HEK293 (cell line): ENCODE results near the gene OGDHL.

Experiments
- CTCF ChIA-PET: fragments of 350-600 bp; formaldehyde crosslinking; extraction: SDS; loops from one replicate; lab custom pipeline; 2021; ENCODE audit warnings: antibody characterized with exemption; lab: Yijun Ruan, JAX
- POLR2A ChIA-PET: fragments of 300-600 bp; formaldehyde crosslinking; extraction: SDS; loops from one replicate; lab custom pipeline; 2020; ENCODE audit warnings: antibody characterized with exemption, inconsistent platforms; lab: Yijun Ruan, JAX
- H3K27ac ChIP-seq: fragments of 200-500 bp; sonication (Bioruptor generic); 2 replicates; pipeline ENCODE4 v1.5.1; 2014; ENCODE audit warnings: low read depth, low read length, control low read depth, inconsistent platforms; ENCODE audit errors: extremely low read depth
- H3K36me3 ChIP-seq, 2 experiments: fragments of 200-500 bp in 1 of 2; sonication (Bioruptor generic) in 1 of 2; 1 replicate in 1 of 2; 2 replicates in 1 of 2; pipeline ENCODE4 v1.5.1; 2014 to 2017; ENCODE audit warnings: inconsistent platforms in 2 of 2, low read length in 2 of 2; ENCODE audit not compliant: control insufficient read depth in 2 of 2, insufficient read depth in 1 of 2
- H3K4me1 ChIP-seq: fragments of 200-500 bp; sonication (Bioruptor generic); 2 replicates; pipeline ENCODE4 v1.5.1; 2014; ENCODE audit warnings: mild to moderate bottlenecking, low read length, inconsistent platforms; ENCODE audit not compliant: control insufficient read depth, insufficient read depth
- H3K4me3 ChIP-seq: 2 replicates; pipeline ENCODE4 v1.5.1; 2011; ENCODE audit warnings: low read depth, mild to moderate bottlenecking, control low read depth, low read length, moderate library complexity
- H3K9me3 ChIP-seq: fragments of 200-500 bp; sonication (Bioruptor generic); 2 replicates; pipeline ENCODE4 v1.5.1; 2014; ENCODE audit warnings: low read depth, low read length, inconsistent platforms; ENCODE audit not compliant: control insufficient read depth, insufficient read depth
- HOXA7 ChIP-seq: sonication (generic); formaldehyde crosslinking; IDR thresholded peaks from 2 replicates; pipeline ENCODE4 v1.8.1; 2022; ENCODE audit warnings: missing genetic modification reagents, borderline replicate concordance
- HOXD13 ChIP-seq: sonication (generic); formaldehyde crosslinking; IDR thresholded peaks from 2 replicates; pipeline ENCODE4 v1.8.0; 2022; ENCODE audit warnings: missing genetic modification reagents, borderline replicate concordance
- PATZ1 ChIP-seq: fragments of 450-650 bp; formaldehyde crosslinking; IDR thresholded peaks from 2 replicates; pipeline ENCODE4 v1.5.1; 2016; ENCODE audit warnings: missing biosample characterization, missing genetic modification characterization
- SP3 ChIP-seq: fragments of 450-650 bp; formaldehyde crosslinking; IDR thresholded peaks from 2 replicates; pipeline ENCODE4 v1.5.1; 2016; ENCODE audit warnings: missing biosample characterization, missing genetic modification characterization
- SP7 ChIP-seq: fragments of 450-650 bp; formaldehyde crosslinking; IDR thresholded peaks from 2 replicates; pipeline ENCODE4 v1.5.1; 2016; ENCODE audit warnings: missing biosample characterization, missing genetic modification characterization
- ZBTB8A ChIP-seq: fragments of 450-650 bp; formaldehyde crosslinking; IDR thresholded peaks from 2 replicates; pipeline ENCODE4 v1.5.1; 2016; ENCODE audit warnings: missing biosample characterization, missing genetic modification characterization
- ZNF140 ChIP-seq: fragments of 450-650 bp; formaldehyde crosslinking; IDR thresholded peaks from 2 replicates; pipeline ENCODE4 v1.5.1; 2016; ENCODE audit warnings: missing biosample characterization, missing genetic modification characterization
- ZNF157 ChIP-seq: fragments of 450-650 bp; formaldehyde crosslinking; IDR thresholded peaks from 2 replicates; pipeline ENCODE4 v1.5.1; 2016; ENCODE audit warnings: missing biosample characterization, missing genetic modification characterization
- ZNF223 ChIP-seq: fragments of 450-650 bp; formaldehyde crosslinking; IDR thresholded peaks from 2 replicates; pipeline ENCODE4 v1.5.1; 2016; ENCODE audit warnings: missing biosample characterization, missing genetic modification characterization
- ZNF23 ChIP-seq: fragments of 450-650 bp; formaldehyde crosslinking; IDR thresholded peaks from 2 replicates; pipeline ENCODE4 v1.5.1; 2016; ENCODE audit warnings: missing biosample characterization, missing genetic modification characterization, borderline replicate concordance
- ZNF239 ChIP-seq: fragments of 450-650 bp; formaldehyde crosslinking; IDR thresholded peaks from 2 replicates; pipeline ENCODE4 v1.5.1; 2016; ENCODE audit warnings: missing biosample characterization, missing genetic modification characterization
- ZNF280C ChIP-seq: fragments of 450-650 bp; formaldehyde crosslinking; IDR thresholded peaks from 2 replicates; pipeline ENCODE4 v1.5.1; 2016; ENCODE audit warnings: missing biosample characterization, missing genetic modification characterization
- ZNF341 ChIP-seq: fragments of 450-650 bp; formaldehyde crosslinking; IDR thresholded peaks from 2 replicates; pipeline ENCODE4; 2016; ENCODE audit warnings: low read depth, missing biosample characterization, missing genetic modification characterization
- ZNF654 ChIP-seq: fragments of 450-650 bp; formaldehyde crosslinking; IDR thresholded peaks from 2 replicates; pipeline ENCODE4 v1.5.1; 2016; ENCODE audit warnings: low read depth, missing biosample characterization, missing genetic modification characterization
- ZNF768 ChIP-seq: fragments of 450-650 bp; formaldehyde crosslinking; IDR thresholded peaks from 2 replicates; pipeline ENCODE4 v1.5.1; 2018; ENCODE audit warnings: missing biosample characterization, mild to moderate bottlenecking, missing genetic modification characterization
- ZNF785 ChIP-seq: fragments of 450-650 bp; formaldehyde crosslinking; IDR thresholded peaks from 2 replicates; pipeline ENCODE4 v1.5.1; 2016; ENCODE audit warnings: missing biosample characterization, missing genetic modification characterization
- TF ChIP-seq, protein P1 (sequence below): fragments of 450-650 bp; formaldehyde crosslinking; IDR thresholded peaks from 2 replicates; pipeline ENCODE4 v1.5.1; 2016; ENCODE audit warnings: missing biosample characterization, missing genetic modification characterization
- TF ChIP-seq, protein P2 (sequence below): fragments of 450-650 bp; formaldehyde crosslinking; conservative IDR thresholded peaks from 2 replicates; pipeline ENCODE4 v1.5.1; 2016; ENCODE audit warnings: low read depth, missing biosample characterization, missing genetic modification characterization
- TF ChIP-seq, protein P3 (sequence below): fragments of 450-650 bp; formaldehyde crosslinking; IDR thresholded peaks from 2 replicates; pipeline ENCODE4 v1.5.1; 2016; ENCODE audit warnings: missing biosample characterization, missing genetic modification characterization

The OGDHL gene

GRCh38 chr10:49736564-49737113 is 25.5 kb downstream of the OGDHL start:
- peaks cover 0 to 16% of the 10 kb centered on the region in 2 experiments; a peak in 2 of 3 replicates for H3K36me3 ChIP-seq
- no peaks in the 10 kb centered on the region for H3K9me3 ChIP-seq
- H3K4me1 ChIP-seq: no peaks in the 10 kb centered on the region
- CTCF ChIA-PET: no interaction called here
- H3K27ac ChIP-seq: no peak overlapping the region
- no peak overlapping the region for H3K4me3 ChIP-seq
- TF ChIP-seq ZNF785 (tag by site-specific recombination) (no peak), ZBTB8A (tag by site-specific recombination) (no peak), ZNF157 (tag by site-specific recombination) (no peak), ZNF140 (tag by site-specific recombination) (no peak), ZNF280C (tag by site-specific recombination) (no peak), ZNF23 (no peak), ZNF223 (tag by site-specific recombination) (no peak), SP7 (no peak)
- TF ChIP-seq, protein P1, sequence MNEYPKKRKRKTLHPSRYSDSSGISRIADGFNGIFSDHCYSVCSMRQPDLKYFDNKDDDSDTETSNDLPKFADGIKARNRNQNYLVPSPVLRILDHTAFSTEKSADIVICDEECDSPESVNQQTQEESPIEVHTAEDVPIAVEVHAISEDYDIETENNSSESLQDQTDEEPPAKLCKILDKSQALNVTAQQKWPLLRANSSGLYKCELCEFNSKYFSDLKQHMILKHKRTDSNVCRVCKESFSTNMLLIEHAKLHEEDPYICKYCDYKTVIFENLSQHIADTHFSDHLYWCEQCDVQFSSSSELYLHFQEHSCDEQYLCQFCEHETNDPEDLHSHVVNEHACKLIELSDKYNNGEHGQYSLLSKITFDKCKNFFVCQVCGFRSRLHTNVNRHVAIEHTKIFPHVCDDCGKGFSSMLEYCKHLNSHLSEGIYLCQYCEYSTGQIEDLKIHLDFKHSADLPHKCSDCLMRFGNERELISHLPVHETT (tag by site-specific recombination): no peak
- POLR2A ChIA-PET: no interaction called here

DNA sequence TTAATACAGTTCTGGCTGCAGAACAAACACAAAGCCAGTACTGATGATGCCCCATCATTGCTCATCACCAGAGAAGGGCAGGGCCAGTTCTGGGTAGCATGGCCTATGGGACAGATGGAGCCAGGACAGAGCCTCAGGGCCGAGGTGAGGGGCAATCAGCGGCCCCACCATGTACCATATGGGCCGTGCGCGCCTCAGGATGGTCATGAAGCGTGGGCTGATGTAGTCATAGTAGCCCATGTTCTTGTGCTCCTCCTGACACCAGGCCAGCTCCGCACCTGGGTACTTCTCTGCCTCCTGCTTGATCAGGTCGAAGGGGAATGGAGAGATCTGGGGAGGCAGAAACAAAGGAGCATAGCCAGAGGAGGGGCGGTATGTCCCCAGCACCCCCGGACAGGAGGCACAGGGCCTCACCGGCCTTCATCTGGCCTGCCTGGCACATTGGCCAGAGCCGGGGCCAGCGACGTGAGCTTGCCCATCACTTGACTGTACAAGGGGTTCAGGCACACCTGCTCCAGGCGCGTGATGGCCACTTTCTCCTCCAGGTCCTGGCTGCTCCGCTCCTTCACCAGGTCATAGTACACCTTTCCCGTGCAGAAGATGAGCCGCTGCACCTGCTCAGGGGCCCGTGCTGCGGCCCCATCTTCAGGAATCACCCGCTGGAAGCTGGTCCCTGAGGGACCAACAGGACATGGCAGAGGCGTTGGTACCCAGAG is 26.1 kb downstream of the OGDHL start:
- peaks cover 0 to 14% of the 10 kb centered on the region in 2 experiments; a peak in 1 of 3 replicates for H3K36me3 ChIP-seq
- H3K9me3 ChIP-seq: no peaks in the 10 kb centered on the region
- no peak overlapping the region for H3K4me3 ChIP-seq
- H3K4me1 ChIP-seq: no peaks in the 10 kb centered on the region
- no peak for TF ChIP-seq HOXD13 (CRISPR knock-in tag)
- no peak for TF ChIP-seq ZNF341 (tag by site-specific recombination)
- TF ChIP-seq, protein P2, sequence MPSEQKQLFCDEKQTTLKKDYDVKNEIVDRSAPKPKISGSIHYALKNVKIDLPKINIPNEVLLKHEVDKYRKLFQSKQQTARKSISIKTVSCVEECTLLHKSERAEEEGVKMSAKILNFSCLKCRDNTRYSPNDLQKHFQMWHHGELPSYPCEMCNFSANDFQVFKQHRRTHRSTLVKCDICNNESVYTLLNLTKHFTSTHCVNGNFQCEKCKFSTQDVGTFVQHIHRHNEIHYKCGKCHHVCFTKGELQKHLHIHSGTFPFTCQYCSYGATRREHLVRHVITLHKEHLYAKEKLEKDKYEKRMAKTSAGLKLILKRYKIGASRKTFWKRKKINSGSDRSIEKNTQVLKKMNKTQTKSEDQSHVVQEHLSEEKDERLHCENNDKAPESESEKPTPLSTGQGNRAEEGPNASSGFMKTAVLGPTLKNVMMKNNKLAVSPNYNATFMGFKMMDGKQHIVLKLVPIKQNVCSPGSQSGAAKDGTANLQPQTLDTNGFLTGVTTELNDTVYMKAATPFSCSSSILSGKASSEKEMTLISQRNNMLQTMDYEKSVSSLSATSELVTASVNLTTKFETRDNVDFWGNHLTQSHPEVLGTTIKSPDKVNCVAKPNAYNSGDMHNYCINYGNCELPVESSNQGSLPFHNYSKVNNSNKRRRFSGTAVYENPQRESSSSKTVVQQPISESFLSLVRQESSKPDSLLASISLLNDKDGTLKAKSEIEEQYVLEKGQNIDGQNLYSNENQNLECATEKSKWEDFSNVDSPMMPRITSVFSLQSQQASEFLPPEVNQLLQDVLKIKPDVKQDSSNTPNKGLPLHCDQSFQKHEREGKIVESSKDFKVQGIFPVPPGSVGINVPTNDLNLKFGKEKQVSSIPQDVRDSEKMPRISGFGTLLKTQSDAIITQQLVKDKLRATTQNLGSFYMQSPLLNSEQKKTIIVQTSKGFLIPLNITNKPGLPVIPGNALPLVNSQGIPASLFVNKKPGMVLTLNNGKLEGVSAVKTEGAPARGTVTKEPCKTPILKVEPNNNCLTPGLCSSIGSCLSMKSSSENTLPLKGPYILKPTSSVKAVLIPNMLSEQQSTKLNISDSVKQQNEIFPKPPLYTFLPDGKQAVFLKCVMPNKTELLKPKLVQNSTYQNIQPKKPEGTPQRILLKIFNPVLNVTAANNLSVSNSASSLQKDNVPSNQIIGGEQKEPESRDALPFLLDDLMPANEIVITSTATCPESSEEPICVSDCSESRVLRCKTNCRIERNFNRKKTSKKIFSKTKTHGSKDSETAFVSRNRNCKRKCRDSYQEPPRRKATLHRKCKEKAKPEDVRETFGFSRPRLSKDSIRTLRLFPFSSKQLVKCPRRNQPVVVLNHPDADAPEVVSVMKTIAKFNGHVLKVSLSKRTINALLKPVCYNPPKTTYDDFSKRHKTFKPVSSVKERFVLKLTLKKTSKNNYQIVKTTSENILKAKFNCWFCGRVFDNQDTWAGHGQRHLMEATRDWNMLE (tag by site-specific recombination): no peak
- no peak for TF ChIP-seq ZNF768 (tag by site-specific recombination)
- TF ChIP-seq HOXA7 (CRISPR knock-in tag): no peak
- no peak for TF ChIP-seq ZNF654 (tag by site-specific recombination)
- TF ChIP-seq ZNF239 (tag by site-specific recombination): no peak
- no peak for TF ChIP-seq SP3 (tag by site-specific recombination)
- TF ChIP-seq, protein P3, sequence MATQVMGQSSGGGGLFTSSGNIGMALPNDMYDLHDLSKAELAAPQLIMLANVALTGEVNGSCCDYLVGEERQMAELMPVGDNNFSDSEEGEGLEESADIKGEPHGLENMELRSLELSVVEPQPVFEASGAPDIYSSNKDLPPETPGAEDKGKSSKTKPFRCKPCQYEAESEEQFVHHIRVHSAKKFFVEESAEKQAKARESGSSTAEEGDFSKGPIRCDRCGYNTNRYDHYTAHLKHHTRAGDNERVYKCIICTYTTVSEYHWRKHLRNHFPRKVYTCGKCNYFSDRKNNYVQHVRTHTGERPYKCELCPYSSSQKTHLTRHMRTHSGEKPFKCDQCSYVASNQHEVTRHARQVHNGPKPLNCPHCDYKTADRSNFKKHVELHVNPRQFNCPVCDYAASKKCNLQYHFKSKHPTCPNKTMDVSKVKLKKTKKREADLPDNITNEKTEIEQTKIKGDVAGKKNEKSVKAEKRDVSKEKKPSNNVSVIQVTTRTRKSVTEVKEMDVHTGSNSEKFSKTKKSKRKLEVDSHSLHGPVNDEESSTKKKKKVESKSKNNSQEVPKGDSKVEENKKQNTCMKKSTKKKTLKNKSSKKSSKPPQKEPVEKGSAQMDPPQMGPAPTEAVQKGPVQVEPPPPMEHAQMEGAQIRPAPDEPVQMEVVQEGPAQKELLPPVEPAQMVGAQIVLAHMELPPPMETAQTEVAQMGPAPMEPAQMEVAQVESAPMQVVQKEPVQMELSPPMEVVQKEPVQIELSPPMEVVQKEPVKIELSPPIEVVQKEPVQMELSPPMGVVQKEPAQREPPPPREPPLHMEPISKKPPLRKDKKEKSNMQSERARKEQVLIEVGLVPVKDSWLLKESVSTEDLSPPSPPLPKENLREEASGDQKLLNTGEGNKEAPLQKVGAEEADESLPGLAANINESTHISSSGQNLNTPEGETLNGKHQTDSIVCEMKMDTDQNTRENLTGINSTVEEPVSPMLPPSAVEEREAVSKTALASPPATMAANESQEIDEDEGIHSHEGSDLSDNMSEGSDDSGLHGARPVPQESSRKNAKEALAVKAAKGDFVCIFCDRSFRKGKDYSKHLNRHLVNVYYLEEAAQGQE (tag by site-specific recombination): no peak
- TF ChIP-seq PATZ1 (tag by site-specific recombination): no peak
- ChIA-PET POLR2A (no interaction called here), CTCF (no interaction called here)
- H3K27ac ChIP-seq: no peak overlapping the region
